ENCODE results near the gene TRIP12.
"Not testable (repeated sequence)": the region's sequence is repeated elsewhere in the genome, so short reads cannot be mapped to it uniquely, and the experiment has no call there.

Gene TRIP12

GRCh38 chr2:229921892-229922448 lies at the start of gene TRIP12:
TSS of gene TRIP12 (minus strand) at chr2:229922009. CDS start at chr2:229880079, 41,930 bp downstream.
- DNase-seq = peak; percentile 84

GRCh38 chr2:229971298-229971790 lies 49.5 kb upstream of the TRIP12 start:
- DNase-seq = no peak

GRCh38 chr2:229970406-229970805 lies 48.6 kb upstream of the TRIP12 start:
- DNase-seq = no peak

GRCh38 chr2:229969921-229970320 lies 48.1 kb upstream of the TRIP12 start:
- DNase-seq = no peak

GRCh38 chr2:229963596-229963995 lies 41.8 kb upstream of the TRIP12 start:
- DNase-seq = not testable (repeated sequence)

- DNase-seq = no peak
Observed at GRCh38 chr2:229956491-229956890, 34.7 kb upstream of the TRIP12 start.

GRCh38 chr2:229955663-229956062 lies 33.9 kb upstream of the TRIP12 start:
- DNase-seq = no peak

- DNase-seq = no peak
Observed at GRCh38 chr2:229952256-229952835, 30.5 kb upstream of the TRIP12 start.

GRCh38 chr2:229947544-229947943 lies 25.7 kb upstream of the TRIP12 start:
- DNase-seq = no peak

GRCh38 chr2:229945975-229946374 lies 24.2 kb upstream of the TRIP12 start:
- DNase-seq = no peak

GRCh38 chr2:229943770-229944449 lies 22.1 kb upstream of the TRIP12 start:
- no peak for DNase-seq

- DNase-seq = no peak
Observed at GRCh38 chr2:229943171-229943570, 21.4 kb upstream of the TRIP12 start.

GRCh38 chr2:229942671-229943070 lies 20.9 kb upstream of the TRIP12 start:
- no peak for DNase-seq

- no peak for DNase-seq
Observed at GRCh38 chr2:229937537-229937936, 15.7 kb upstream of the TRIP12 start.

GRCh38 chr2:229931241-229931640 lies 9.4 kb upstream of the TRIP12 start:
- DNase-seq = no peak

GRCh38 chr2:229930656-229931055 lies 8.8 kb upstream of the TRIP12 start:
- no peak for DNase-seq

- DNase-seq = no peak
Observed at GRCh38 chr2:229927817-229928321, 6.1 kb upstream of the TRIP12 start.

GRCh38 chr2:229925201-229925600 lies 3.4 kb upstream of the TRIP12 start:
- no peak for DNase-seq

- DNase-seq = not testable (repeated sequence)
Observed at GRCh38 chr2:229924541-229924940, 2.7 kb upstream of the TRIP12 start.

- peak; percentile 88 for DNase-seq
Observed at GRCh38 chr2:229922449-229923386, 909 bp upstream of the TRIP12 start, which contains the start of gene FBXO36. TSS of gene FBXO36 (plus strand) at chr2:229922503. CDS start at chr2:229922514, 11 bp downstream.

GRCh38 chr2:229921101-229921891 lies 513 bp downstream of the TRIP12 start:
- DNase-seq = peak; percentile 73
